Measurements from ENCODE around the gene RPS14.

The RPS14 gene

DNA sequence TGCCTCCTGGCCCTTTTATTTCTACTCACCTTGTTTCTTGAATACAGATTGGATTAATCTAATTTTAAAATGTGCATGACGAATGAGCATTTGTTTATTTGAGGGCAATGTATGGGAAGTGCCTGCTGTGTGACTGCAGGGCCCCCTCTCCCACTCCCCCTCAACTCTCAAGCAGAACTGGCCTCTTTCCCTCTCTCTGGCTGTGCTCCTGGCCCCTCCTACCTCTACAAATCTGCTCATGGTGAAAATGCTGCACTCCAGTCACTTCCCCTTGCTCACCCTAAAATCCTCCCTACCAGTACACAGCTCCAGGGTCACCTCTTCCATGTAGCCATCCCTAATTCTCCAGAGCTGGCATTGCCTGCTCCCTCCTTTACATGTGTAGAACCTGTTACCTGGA is 41.2 kb upstream of the RPS14 start:
- TF ChIP-seq, protein P1, sequence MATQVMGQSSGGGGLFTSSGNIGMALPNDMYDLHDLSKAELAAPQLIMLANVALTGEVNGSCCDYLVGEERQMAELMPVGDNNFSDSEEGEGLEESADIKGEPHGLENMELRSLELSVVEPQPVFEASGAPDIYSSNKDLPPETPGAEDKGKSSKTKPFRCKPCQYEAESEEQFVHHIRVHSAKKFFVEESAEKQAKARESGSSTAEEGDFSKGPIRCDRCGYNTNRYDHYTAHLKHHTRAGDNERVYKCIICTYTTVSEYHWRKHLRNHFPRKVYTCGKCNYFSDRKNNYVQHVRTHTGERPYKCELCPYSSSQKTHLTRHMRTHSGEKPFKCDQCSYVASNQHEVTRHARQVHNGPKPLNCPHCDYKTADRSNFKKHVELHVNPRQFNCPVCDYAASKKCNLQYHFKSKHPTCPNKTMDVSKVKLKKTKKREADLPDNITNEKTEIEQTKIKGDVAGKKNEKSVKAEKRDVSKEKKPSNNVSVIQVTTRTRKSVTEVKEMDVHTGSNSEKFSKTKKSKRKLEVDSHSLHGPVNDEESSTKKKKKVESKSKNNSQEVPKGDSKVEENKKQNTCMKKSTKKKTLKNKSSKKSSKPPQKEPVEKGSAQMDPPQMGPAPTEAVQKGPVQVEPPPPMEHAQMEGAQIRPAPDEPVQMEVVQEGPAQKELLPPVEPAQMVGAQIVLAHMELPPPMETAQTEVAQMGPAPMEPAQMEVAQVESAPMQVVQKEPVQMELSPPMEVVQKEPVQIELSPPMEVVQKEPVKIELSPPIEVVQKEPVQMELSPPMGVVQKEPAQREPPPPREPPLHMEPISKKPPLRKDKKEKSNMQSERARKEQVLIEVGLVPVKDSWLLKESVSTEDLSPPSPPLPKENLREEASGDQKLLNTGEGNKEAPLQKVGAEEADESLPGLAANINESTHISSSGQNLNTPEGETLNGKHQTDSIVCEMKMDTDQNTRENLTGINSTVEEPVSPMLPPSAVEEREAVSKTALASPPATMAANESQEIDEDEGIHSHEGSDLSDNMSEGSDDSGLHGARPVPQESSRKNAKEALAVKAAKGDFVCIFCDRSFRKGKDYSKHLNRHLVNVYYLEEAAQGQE (IDR thresholded peaks at IDR 0.05; ENCODE audit: insufficient read depth in 1 of 2, low read depth in 2 of 2, low read length in 2 of 2): no peak
- no peak for TF ChIP-seq TAF1 (IDR thresholded peaks at IDR 0.05; ENCODE audit: borderline replicate concordance, insufficient read depth, low read length)
- no peak for TF ChIP-seq FOXP2 (optimal IDR thresholded peaks at IDR 0.05; ENCODE audit: borderline replicate concordance, extremely low read depth, extremely low read length, insufficient read depth)
- no peak for TF ChIP-seq POLR2AphosphoS5 (IDR thresholded peaks at IDR 0.05; ENCODE audit: low read depth, low read length)
- TF ChIP-seq SIN3A (IDR thresholded peaks at IDR 0.05; ENCODE audit: borderline replicate concordance, insufficient read depth, low read length): no peak

DNA sequence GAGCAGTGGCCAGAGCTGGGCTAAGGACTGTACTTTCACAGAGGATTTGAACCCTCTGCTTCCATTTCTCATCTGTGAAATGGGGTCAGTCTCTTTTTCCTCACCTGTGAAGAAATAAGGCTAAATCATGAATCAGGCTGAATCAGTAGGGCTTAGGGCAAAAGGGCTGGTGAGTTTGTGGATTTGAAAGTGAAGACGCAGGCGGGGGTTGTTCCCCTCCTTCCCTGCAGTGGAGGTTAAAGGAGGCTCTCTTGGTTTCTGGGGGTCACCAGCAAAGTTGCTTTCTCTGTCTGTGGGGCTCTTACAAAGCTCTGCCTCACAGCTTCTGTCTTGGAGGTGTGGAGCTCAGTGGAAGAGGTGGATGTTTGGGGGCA is 40.7 kb upstream of the RPS14 start:
- TF ChIP-seq, protein P1 (IDR thresholded peaks at IDR 0.05; ENCODE audit: insufficient read depth in 1 of 2, low read depth in 2 of 2, low read length in 2 of 2): no peak
- TF ChIP-seq SIN3A (IDR thresholded peaks at IDR 0.05; ENCODE audit: borderline replicate concordance, insufficient read depth, low read length): no peak
- no peak for TF ChIP-seq POLR2AphosphoS5 (IDR thresholded peaks at IDR 0.05; ENCODE audit: low read depth, low read length)
- no peak for TF ChIP-seq TAF1 (IDR thresholded peaks at IDR 0.05; ENCODE audit: borderline replicate concordance, insufficient read depth, low read length)
- TF ChIP-seq FOXP2 (optimal IDR thresholded peaks at IDR 0.05; ENCODE audit: borderline replicate concordance, extremely low read depth, extremely low read length, insufficient read depth): no peak

DNA sequence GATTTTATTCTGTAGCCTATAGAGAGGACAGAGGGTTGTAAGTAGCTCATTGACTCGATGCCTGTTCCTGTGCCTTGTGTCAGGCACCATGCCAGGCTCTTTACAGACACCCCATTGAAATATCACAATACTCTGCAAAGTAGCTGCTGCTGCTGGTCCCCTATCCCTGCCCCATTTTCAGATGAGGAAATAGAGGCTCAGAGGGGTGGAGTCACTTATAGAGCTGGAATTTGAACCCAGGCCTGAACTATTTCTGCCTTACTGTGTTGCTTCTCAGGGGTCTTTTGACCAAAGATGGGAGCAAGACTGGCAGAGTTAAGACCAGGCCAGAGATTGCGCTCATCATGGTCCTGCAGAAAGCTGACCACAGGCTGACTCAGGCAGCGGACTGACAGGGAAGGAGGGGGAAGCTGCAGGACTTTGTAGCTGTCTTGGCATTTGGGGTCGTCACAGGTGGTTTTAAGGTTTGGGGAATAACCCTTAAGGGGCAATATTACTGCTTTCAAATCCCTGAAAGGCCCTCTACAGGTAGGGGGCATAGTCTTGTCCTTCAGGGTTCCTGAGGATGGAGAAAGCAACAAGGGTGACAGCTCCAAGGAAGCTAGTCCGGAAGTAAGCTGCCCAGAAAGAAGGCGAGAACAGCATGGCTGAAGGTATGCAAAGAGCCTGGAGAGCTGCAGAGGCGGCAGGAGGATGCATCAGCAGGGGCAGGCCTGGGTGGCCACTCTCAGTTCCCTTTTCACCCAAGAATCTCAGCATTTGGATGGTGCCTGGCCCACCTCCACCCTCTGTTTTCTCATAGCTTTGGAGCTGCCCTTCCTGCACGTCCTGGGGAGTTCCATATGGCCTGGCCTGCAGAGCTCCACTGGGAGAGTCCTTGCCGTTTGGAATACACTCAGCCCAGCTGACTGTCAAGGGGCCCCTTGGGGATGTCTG is 40.1 kb upstream of the RPS14 start:
- TF ChIP-seq TAF1 (IDR thresholded peaks at IDR 0.05; ENCODE audit: borderline replicate concordance, insufficient read depth, low read length): no peak
- no peak for TF ChIP-seq SIN3A (IDR thresholded peaks at IDR 0.05; ENCODE audit: borderline replicate concordance, insufficient read depth, low read length)
- TF ChIP-seq POLR2AphosphoS5 (IDR thresholded peaks at IDR 0.05; ENCODE audit: low read depth, low read length): no peak
- no peak for TF ChIP-seq FOXP2 (optimal IDR thresholded peaks at IDR 0.05; ENCODE audit: borderline replicate concordance, extremely low read depth, extremely low read length, insufficient read depth)
- TF ChIP-seq, protein P1 (IDR thresholded peaks at IDR 0.05; ENCODE audit: insufficient read depth in 1 of 2, low read depth in 2 of 2, low read length in 2 of 2): no peak

DNA sequence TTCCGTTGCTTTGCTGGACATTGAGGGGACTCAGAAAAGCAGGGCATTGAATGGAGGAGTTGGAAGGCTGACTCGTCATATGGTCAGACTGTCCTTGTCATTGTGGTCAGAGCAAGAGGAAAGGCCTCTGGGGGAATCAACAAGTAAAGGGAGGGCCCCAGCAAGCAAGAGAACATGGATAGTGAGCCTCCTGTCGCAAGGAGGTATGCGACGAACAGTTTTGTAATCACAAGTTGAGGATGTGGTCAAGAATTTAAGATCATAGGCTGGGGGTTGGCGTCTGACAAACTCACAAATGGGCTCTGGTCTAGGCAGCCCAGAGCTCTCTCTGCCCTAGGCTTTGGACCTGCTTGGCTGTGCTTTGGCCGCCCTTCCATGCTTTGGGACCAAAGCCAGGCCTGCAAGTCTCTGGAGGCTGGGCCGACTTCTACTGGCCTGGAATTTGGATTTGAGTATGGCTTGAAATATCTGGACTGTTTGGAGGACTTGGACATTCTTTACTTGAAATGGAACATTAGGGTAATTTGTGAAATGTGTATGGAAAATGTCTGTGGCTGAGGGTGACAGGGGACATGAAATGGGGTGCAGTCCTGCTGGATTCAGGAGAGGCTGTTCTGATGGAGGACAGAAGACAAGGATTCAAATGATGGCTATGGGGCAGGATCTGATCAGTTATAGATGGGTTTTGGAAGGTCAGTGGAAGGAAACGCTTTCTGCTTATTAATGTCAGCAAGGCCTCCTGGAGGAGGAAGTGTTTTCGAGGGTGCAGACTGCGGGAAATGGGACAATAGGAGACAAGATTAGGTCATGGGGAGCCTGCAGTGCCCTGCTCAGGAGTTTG is 39.2 kb upstream of the RPS14 start:
- TF ChIP-seq, protein P1 (IDR thresholded peaks at IDR 0.05; ENCODE audit: insufficient read depth in 1 of 2, low read depth in 2 of 2, low read length in 2 of 2): no peak
- TF ChIP-seq FOXP2 (optimal IDR thresholded peaks at IDR 0.05; ENCODE audit: borderline replicate concordance, extremely low read depth, extremely low read length, insufficient read depth) (no peak), POLR2AphosphoS5 (IDR thresholded peaks at IDR 0.05; ENCODE audit: low read depth, low read length) (no peak), TAF1 (IDR thresholded peaks at IDR 0.05; ENCODE audit: borderline replicate concordance, insufficient read depth, low read length) (no peak), SIN3A (IDR thresholded peaks at IDR 0.05; ENCODE audit: borderline replicate concordance, insufficient read depth, low read length) (no peak)
